Measurements from ENCODE around the gene CXCR2.

GRCh38 chr2:218172845-218173244 is 47.0 kb downstream of the CXCR2 start:
- TF ChIP-seq EZH2 (IDR thresholded peaks at IDR 0.05; ENCODE audit: insufficient read depth, low read length) (no peak), CTCF (IDR thresholded peaks at IDR 0.05; ENCODE audit: insufficient read depth, low read depth, low read length) (no peak)

Data from astrocyte (in vitro differentiated cells and primary cell).